CD4-positive, CD25-positive, alpha-beta regulatory T cell (primary cell): ENCODE measurements around the gene LRRK1. TPM values are rescaled to one million over a fixed set of nuclear protein-coding genes. Genes with fewer than 3 reads are reported as not detected.

Experiments
- ATAC-seq, 2 donors: fragments of 150-1000 bp; cut with Tn5 transposase; one replicate each; pipeline ENCODE4 v1.10.0; 2021; ENCODE audit warnings: low read depth in 2 of 2, moderate number of reproducible peaks in 2 of 2, moderate library complexity in 1 of 2
- DNase-seq, 3 donors: peaks; one replicate each; pipeline versions ENCODE4 v3.0.0 to v3.0.0-alpha.2; 2012 to 2022; ENCODE audit warnings: mixed read lengths in 1 of 3
- H3K27ac ChIP-seq: one replicate; pipeline ENCODE4 v1.7.0; 2013; ENCODE audit warnings: mild to moderate bottlenecking, low read length; ENCODE audit not compliant: insufficient read depth, poor library complexity, severe bottlenecking
- H3K27me3 ChIP-seq: one replicate; pipeline ENCODE4 v1.7.0; 2013; ENCODE audit warnings: low read length; ENCODE audit not compliant: control insufficient read depth, insufficient read depth
- H3K36me3 ChIP-seq: one replicate; pipeline ENCODE4 v1.7.0; 2013; ENCODE audit warnings: mild to moderate bottlenecking, low read length, moderate library complexity; ENCODE audit not compliant: control insufficient read depth, insufficient read depth
- H3K4me1 ChIP-seq: 2 replicates; pipeline ENCODE4 v1.7.0; 2013; ENCODE audit warnings: mild to moderate bottlenecking, low read length; ENCODE audit not compliant: insufficient read depth, control insufficient read depth, poor library complexity, severe bottlenecking
- H3K4me3 ChIP-seq: one replicate; pipeline ENCODE4 v1.7.0; 2013; ENCODE audit warnings: low read depth, mild to moderate bottlenecking, low read length, moderate library complexity
- H3K9me3 ChIP-seq, 2 experiments: 1 replicate in 1 of 2; 2 replicates in 1 of 2; pipeline ENCODE4 v1.7.0; 2013; ENCODE audit warnings: low read length in 2 of 2, mild to moderate bottlenecking in 1 of 2, moderate library complexity in 1 of 2; ENCODE audit not compliant: control insufficient read depth in 2 of 2
- H3K27ac Mint-ChIP-seq, 3 donors: one replicate each; pipeline ENCODE4 v1.8.0; 2020 to 2022; ENCODE audit warnings: mild to moderate bottlenecking in 3 of 3, mixed read lengths in 3 of 3, moderate library complexity in 2 of 3
- H3K27me3 Mint-ChIP-seq: one replicate; pipeline ENCODE4 v1.8.0; 2022; ENCODE audit warnings: mild to moderate bottlenecking, mixed read lengths
- H3K36me3 Mint-ChIP-seq: one replicate; pipeline ENCODE4 v1.8.0; 2020; ENCODE audit warnings: mixed read lengths
- H3K4me1 Mint-ChIP-seq, 4 donors: one replicate each; pipeline ENCODE4 v1.8.0; 2020 to 2022; ENCODE audit warnings: mixed read lengths in 4 of 4, mild to moderate bottlenecking in 1 of 4
- H3K4me3 Mint-ChIP-seq, 4 donors: one replicate each; pipeline ENCODE4 v1.8.0; 2020 to 2022; ENCODE audit warnings: mild to moderate bottlenecking in 4 of 4, mixed read lengths in 4 of 4, moderate library complexity in 3 of 4
- H3K9me3 Mint-ChIP-seq, 7 donors: one replicate each; pipeline ENCODE4 v1.8.0; 2020 to 2022; ENCODE audit warnings: mixed read lengths in 7 of 7, mild to moderate bottlenecking in 3 of 7, moderate library complexity in 2 of 7
- polyA plus RNA-seq, 4 donors: library from polyadenylated mRNA; unstranded; fragments of 300-500 nt; fragmentation: Illumina TruSeq; gene quantifications; one replicate each; pipeline ENCODE4 v1.2.3, GENCODE V29; 2021
- total RNA-seq: library from RNA; stranded (reverse); gene quantifications from one replicate; pipeline ENCODE4 v1.2.3, GENCODE V29; 2022

LRRK1 gene
- total and polyA plus RNA-seq, 5 donors from 2014 or later, result 0.06 to 0.17 TPM; not detected in 3

DNA sequence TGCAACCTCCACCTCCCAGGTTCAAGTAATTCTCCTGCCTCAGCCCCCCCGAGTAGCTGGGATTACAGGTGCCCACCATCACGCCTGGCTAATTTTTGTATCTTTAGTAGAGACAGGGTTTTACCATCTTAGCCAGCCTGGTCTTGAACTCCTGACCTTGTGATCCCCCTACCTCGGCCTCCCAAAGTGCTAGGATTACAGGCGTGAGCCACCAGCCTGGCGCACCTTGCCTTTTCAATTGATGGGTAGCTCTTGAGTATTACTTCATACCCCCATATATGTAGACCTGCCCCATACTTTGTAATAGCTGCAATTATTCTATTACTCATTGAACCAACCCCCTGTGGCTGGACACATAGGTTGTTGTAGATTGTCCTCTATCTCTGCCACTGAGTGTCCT lies 101.3 kb downstream of the LRRK1 start:
- Histone ChIP-seq H3K27ac (no peak overlapping the region), H3K9me3 (no peaks in the 10 kb centered on the region), H3K36me3 (no peaks in the 10 kb centered on the region), H3K27me3 (no peaks in the 10 kb centered on the region), H3K4me3 (no peak overlapping the region), H3K4me1 (no peaks in the 10 kb centered on the region)
- Mint-ChIP-seq H3K36me3 (no peaks in the 10 kb centered on the region), H3K27me3 (peaks cover 2% of the 10 kb centered on the region), H3K4me3 (no peak overlapping the region), H3K27ac (no peak overlapping the region), H3K9me3 (no peaks in the 10 kb centered on the region), H3K4me1 (no peaks in the 10 kb centered on the region)
- DNase-seq (no peak), ATAC-seq (no peak)

- no peak overlapping the region for H3K4me3 Mint-ChIP-seq
- ATAC-seq (no peak), DNase-seq (no peak)
- Histone ChIP-seq H3K9me3 (no peaks in the 10 kb centered on the region), H3K27ac (no peak overlapping the region), H3K36me3 (no peaks in the 10 kb centered on the region), H3K4me3 (no peak overlapping the region), H3K27me3 (no peaks in the 10 kb centered on the region), H3K4me1 (no peaks in the 10 kb centered on the region)
- H3K9me3 Mint-ChIP-seq, result no peaks in the 10 kb centered on the region
- no peaks in the 10 kb centered on the region for H3K27me3 Mint-ChIP-seq
- H3K4me1 Mint-ChIP-seq, result no peaks in the 10 kb centered on the region
- H3K27ac Mint-ChIP-seq, result no peak overlapping the region
- no peaks in the 10 kb centered on the region for H3K36me3 Mint-ChIP-seq
Observed at GRCh38 chr15:101020945-101021344, 101.8 kb downstream of the LRRK1 start.

DNA sequence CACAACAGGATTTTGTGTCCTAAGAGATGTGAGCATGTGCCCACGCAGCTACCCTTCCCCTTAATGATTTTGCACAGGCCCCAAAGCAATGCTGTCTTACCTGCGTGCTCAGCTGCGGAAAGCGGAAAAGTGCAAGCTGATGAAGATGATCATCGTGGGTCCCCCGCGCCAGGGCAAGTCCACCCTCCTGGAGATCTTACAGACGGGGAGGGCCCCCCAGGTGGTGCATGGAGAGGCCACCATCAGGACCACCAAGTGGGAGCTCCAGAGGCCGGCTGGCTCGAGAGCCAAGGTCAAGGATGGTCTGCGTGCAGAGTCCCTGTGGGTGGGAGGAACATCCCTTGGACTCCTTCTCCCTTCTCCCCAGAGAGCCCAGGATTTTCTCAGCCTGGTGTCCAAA lies 103.1 kb downstream of the LRRK1 start:
- Histone ChIP-seq H3K4me3 (no peak overlapping the region), H3K4me1 (no peaks in the 10 kb centered on the region), H3K27me3 (no peaks in the 10 kb centered on the region), H3K36me3 (no peaks in the 10 kb centered on the region), H3K9me3 (no peaks in the 10 kb centered on the region), H3K27ac (no peak overlapping the region)
- H3K27me3 Mint-ChIP-seq, result no peaks in the 10 kb centered on the region
- no peak overlapping the region for H3K27ac Mint-ChIP-seq
- DNase-seq, result no peak
- ATAC-seq, result no peak
- H3K36me3 Mint-ChIP-seq, result no peaks in the 10 kb centered on the region
- H3K9me3 Mint-ChIP-seq, result no peaks in the 10 kb centered on the region
- H3K4me1 Mint-ChIP-seq, result no peaks in the 10 kb centered on the region
- no peak overlapping the region for H3K4me3 Mint-ChIP-seq

GRCh38 chr15:101022876-101023275 lies 103.7 kb downstream of the LRRK1 start:
- no peaks in the 10 kb centered on the region for H3K36me3 ChIP-seq
- no peak overlapping the region for H3K27ac Mint-ChIP-seq

DNA sequence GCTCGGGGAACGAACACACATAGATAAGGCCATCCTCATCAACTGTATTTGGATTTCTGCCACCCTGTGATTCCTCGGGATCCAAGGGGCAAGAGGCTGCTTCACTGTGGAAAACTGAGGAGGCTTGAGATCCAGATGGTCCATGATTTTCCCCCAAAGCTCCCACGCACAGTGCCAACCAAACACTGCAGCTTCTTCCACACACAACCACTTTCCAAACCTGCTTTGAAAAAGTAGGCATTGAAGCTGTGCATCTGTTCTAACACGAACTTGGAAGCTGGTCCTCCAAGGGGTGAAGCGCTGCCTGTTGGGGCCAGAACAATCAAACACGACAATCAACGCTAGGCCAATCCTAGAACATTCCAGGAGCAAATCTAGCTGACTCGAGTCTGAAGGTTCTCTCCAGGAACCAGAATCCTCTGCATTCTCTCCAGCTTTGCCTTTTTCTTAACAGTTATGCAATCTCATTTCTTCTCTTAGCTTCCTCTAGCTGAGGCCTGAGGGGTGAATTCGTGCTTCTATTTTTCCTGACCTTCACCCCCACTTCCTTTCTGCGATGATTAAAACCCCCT lies 104.4 kb downstream of the LRRK1 start:
- no peak for DNase-seq
- no peaks in the 10 kb centered on the region for H3K36me3 ChIP-seq

More at GRCh38 chr15:101022876-101023275, 103.7 kb downstream of the LRRK1 start:
- Mint-ChIP-seq H3K9me3 (no peaks in the 10 kb centered on the region), H3K4me1 (no peaks in the 10 kb centered on the region), H3K27me3 (peaks cover 3% of the 10 kb centered on the region), H3K36me3 (no peaks in the 10 kb centered on the region), H3K4me3 (no peak overlapping the region)
- H3K4me1 ChIP-seq, result no peaks in the 10 kb centered on the region
- no peaks in the 10 kb centered on the region for H3K27me3 ChIP-seq
- ATAC-seq, result no peak
- no peaks in the 10 kb centered on the region for H3K9me3 ChIP-seq
- H3K27ac ChIP-seq, result no peak overlapping the region
- no peak overlapping the region for H3K4me3 ChIP-seq
- no peak for DNase-seq

DNA sequence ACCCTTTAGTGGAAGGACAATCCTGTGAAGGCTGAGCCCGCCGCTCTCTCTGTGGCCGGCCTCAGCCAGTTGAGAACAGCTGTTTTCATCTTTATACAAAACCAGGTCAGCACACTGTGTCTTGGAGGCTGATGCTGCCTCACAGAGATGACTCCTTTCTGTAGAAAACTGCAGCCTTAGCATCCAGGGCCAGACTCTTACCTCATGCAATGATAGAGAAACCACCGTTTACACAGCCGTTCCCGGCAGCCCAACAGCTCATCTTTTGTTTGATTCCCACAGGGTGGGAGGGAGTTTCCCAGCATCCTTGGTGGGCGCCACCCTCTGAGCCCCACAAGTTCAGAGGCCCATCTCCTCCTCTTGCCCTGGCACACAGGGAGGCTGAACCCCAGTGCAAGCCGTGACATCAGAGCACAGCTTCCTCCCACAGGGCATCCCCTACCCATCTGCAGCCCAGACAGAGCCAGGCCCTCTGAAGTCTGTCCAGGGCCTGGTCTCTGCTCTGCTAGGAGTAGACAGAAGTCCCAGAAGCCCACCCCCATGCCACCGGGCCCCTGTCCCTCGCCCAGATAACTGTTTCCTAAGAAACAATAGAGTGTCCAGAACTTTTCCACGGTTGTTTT lies 105.0 kb downstream of the LRRK1 start:
- no peak overlapping the region for H3K4me3 ChIP-seq
- H3K4me1 ChIP-seq, result no peaks in the 10 kb centered on the region
- H3K36me3 ChIP-seq, result no peaks in the 10 kb centered on the region
- H3K4me1 Mint-ChIP-seq, result no peaks in the 10 kb centered on the region
- H3K27ac ChIP-seq, result no peak overlapping the region
- peaks cover 6% of the 10 kb centered on the region for H3K27me3 Mint-ChIP-seq
- DNase-seq (no peak), ATAC-seq (no peak)
- no peaks in the 10 kb centered on the region for H3K9me3 Mint-ChIP-seq
- H3K27me3 ChIP-seq, result no peaks in the 10 kb centered on the region
- H3K9me3 ChIP-seq, result no peaks in the 10 kb centered on the region
- H3K27ac Mint-ChIP-seq, result no peak overlapping the region
- H3K4me3 Mint-ChIP-seq, result no peak overlapping the region
- no peaks in the 10 kb centered on the region for H3K36me3 Mint-ChIP-seq

More for the DNA sequence above, 104.4 kb downstream of the LRRK1 start:
- no peak for ATAC-seq
- H3K27ac Mint-ChIP-seq, result no peak overlapping the region
- H3K4me3 Mint-ChIP-seq, result no peak overlapping the region
- H3K9me3 Mint-ChIP-seq, result no peaks in the 10 kb centered on the region
- no peaks in the 10 kb centered on the region for H3K4me1 Mint-ChIP-seq
- no peak overlapping the region for H3K27ac ChIP-seq
- no peak overlapping the region for H3K4me3 ChIP-seq
- H3K9me3 ChIP-seq, result no peaks in the 10 kb centered on the region
- no peaks in the 10 kb centered on the region for H3K27me3 ChIP-seq
- no peaks in the 10 kb centered on the region for H3K36me3 Mint-ChIP-seq
- peaks cover 6% of the 10 kb centered on the region for H3K27me3 Mint-ChIP-seq
- no peaks in the 10 kb centered on the region for H3K4me1 ChIP-seq

DNA sequence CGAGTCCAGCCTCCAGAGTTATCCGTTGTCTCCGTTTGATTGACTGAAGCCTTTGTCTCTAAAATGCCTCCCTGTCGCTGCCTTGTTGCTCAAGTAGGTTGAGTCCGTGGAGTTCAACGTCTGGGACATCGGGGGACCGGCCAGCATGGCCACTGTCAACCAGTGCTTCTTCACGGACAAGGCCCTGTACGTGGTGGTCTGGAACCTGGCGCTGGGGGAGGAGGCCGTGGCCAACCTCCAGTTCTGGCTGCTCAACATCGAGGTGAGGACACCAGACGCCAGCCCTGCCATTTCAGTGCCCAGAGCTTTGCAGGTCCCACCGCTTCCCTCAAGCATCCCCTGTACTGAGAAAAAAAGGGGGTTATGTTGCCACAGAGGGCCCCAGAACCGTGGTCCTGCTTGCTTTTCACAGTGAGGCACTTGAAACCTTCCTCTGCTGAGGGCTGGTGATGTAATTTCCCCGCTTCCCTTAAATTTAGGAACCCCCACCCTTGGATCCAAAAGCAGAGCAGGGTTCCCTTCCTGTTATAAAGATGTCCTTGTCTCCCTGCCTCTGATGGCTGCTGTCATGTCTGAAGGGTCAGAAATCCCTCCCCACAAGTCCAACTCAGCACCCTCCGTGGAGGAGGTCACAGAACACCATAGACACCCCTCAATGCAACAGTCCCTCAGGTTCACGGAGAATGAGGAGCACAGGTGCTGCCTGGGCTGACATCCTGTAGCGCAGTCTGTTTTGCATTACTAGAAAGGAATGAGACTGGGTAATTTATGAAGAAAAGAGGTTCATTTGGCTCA lies 105.7 kb downstream of the LRRK1 start:
- no peaks in the 10 kb centered on the region for H3K36me3 ChIP-seq
- H3K4me3 ChIP-seq, result no peak overlapping the region
- no peak for DNase-seq
- Mint-ChIP-seq H3K36me3 (no peaks in the 10 kb centered on the region), H3K4me1 (no peaks in the 10 kb centered on the region), H3K27me3 (peaks cover 6% of the 10 kb centered on the region), H3K9me3 (no peaks in the 10 kb centered on the region), H3K4me3 (no peak overlapping the region), H3K27ac (no peak overlapping the region)
- no peak overlapping the region for H3K27ac ChIP-seq
- no peaks in the 10 kb centered on the region for H3K27me3 ChIP-seq
- ATAC-seq, result no peak
- H3K9me3 ChIP-seq, result no peaks in the 10 kb centered on the region
- H3K4me1 ChIP-seq, result no peaks in the 10 kb centered on the region
